GM10248 (cell line): Measurements from ENCODE around the gene MAML3.

Source experiments
- CTCF ChIA-PET: fragments of 300-600 bp; sonication (Branson Sonifier 250); formaldehyde crosslinking; extraction: SDS; loops from one replicate; lab custom pipeline; 2021; ENCODE audit warnings: antibody characterized with exemption; lab: Yijun Ruan, JAX
- POLR2A ChIA-PET: fragments of 350-650 bp; sonication (Branson Sonifier 250); formaldehyde crosslinking; extraction: SDS; loops from one replicate; lab custom pipeline; 2020; ENCODE audit warnings: antibody characterized with exemption; lab: Yijun Ruan, JAX
- DNase-seq: peaks from one replicate; pipeline ENCODE4 v3.0.0; 2012; ENCODE audit errors: extremely low spot score
- CTCF ChIP-seq: IDR thresholded peaks from 2 replicates; pipeline ENCODE4 v1.5.1; 2012; ENCODE audit warnings: mild to moderate bottlenecking, low read depth; ENCODE audit errors: extremely low read depth, missing control alignments, control extremely low read depth

Gene MAML3

DNA sequence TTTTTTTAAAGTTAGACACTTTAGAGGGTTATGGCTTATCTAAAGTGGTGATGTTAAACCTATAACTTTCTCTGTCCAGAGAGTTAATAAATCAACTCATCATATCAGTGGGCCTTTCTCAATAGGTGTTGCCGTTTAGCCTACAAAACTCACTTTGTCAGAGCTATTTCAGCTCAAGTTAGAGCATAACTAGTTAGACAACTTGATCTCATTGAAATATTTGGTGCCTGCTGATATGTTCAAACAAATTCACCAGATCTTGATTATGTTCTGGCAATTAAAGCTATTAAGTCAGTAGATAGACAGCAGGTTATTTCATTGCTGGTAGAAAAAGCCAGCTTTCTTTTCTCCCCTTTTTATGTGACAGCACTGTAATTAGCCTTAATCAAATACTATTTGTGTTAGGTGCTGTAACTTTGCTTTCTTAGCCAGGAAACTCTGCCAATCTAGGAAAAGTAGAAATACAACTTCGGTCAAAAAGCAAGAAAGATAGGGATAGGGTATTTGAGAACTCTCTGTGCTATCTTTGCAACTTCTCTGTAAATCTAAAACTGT lies 191.8 kb downstream of the MAML3 start:
- no peak for DNase-seq
- CTCF ChIA-PET: no interaction called here
- POLR2A ChIA-PET: no interaction called here
- TF ChIP-seq CTCF: no peak

DNA sequence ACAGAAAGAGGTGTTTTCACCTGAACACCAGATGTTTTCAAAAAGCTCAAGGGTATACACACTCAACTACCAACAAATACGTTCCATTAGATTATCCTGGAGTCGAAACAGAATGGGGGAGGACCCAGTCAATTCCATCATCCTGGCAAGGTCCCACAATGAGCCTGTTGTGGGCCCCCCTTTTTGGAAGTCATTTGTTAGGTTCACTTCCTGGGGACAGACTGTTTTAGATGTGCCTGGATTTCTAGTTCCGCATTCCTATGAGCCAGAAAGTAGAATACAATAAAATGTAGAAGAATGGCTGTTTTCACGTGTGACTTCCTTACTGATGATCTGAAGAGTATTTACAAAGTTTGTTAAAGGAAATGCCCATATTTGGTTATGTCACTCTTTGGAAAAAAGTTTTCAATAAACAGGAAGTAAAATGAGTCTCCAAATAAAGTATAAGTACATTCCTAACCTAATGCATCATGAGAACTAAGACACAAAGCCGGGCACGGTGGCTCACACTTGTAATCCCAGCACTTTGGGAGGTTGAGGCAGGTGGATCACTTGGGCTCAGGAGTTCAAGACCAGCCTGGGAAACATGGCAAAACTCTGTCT lies 192.5 kb downstream of the MAML3 start:
- no peak for DNase-seq
- TF ChIP-seq CTCF: no peak
- ChIA-PET POLR2A (no interaction called here), CTCF (interaction anchor here (1.1 to 1.8 kb wide), 2 partner anchors 14 to 23 kb away, joined by 3 to 4 read pairs; no protein-coding TSS in a partner anchor)

DNA sequence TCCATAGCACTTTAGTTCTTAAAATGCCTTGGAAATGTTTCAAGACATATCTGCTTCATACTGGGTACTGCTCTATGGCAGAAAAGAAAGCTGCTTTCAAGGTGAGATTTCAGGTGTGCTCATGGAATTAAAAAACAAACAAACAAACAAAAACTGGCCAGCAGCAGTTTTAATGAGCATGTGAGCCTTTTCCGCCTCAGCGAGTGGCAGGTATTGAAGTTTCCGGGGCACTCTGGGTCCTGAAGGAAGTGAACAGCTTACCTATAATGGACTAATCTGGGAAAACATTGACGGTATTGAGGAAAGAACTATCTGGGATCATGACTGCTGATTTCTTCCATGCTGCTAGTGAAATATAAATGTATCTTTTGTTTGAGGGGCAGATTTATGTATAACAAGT lies 194.6 kb downstream of the MAML3 start:
- DNase-seq: no peak
- ChIA-PET POLR2A (no interaction called here), CTCF (interaction anchor here (1.3 to 1.7 kb wide), 2 partner anchors 33 to 38 kb away, joined by 3 to 4 read pairs; no protein-coding TSS in a partner anchor)
- TF ChIP-seq CTCF: no peak

DNA sequence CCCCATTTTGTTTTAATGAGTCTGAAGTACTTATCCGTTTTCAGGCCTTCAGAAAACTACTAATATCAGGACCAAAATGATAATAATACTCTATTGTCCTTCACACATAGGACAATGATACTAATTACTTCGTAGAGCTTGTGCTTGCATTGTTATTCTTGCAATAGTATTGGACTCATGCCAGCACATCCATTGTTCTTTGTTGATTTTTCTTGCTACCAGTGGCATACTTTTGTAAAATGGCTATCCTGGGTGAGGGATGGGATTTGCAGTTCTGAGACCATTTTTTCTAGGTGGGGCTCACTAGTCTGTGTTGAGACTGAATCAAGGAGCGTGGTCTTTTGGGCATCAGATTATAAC lies 195.3 kb downstream of the MAML3 start:
- DNase-seq: no peak
- ChIA-PET CTCF (interaction anchor here (1.3 to 1.7 kb wide), 2 partner anchors 32 to 37 kb away, joined by 3 to 4 read pairs; no protein-coding TSS in a partner anchor), POLR2A (no interaction called here)
- TF ChIP-seq CTCF: no peak

- ChIA-PET CTCF (interaction anchor here (0.7 to 1.7 kb wide), 4 partner anchors 11 to 37 kb away, joined by 3 to 4 read pairs (median 3); no protein-coding TSS in a partner anchor), POLR2A (no interaction called here)
- TF ChIP-seq CTCF: no peak
- no peak for DNase-seq
Observed at GRCh38 chr4:139957986-139958738, 195.8 kb downstream of the MAML3 start.

GRCh38 chr4:139957065-139957464 lies 196.9 kb downstream of the MAML3 start:
- ChIA-PET CTCF (no interaction called here), POLR2A (no interaction called here)
- no peak for TF ChIP-seq CTCF
- DNase-seq: no peak
